Breast epithelium (tissue), 4 donors: Measurements from ENCODE around the gene CD99. TPM values are rescaled to one million over a fixed set of nuclear protein-coding genes. Genes with fewer than 3 reads are reported as not detected.

Experiments
- DNase-seq, 2 donors: peaks; one replicate each; pipeline ENCODE4 v3.0.0-alpha.2; 2019; ENCODE audit warnings: low spot score in 2 of 2
- H3K27ac ChIP-seq, 2 donors: fragments of 200-600 bp; sonication (generic) in 1 of 2; one replicate each; pipeline ENCODE4 v1.5.1; 2016 to 2019; ENCODE audit warnings: mild to moderate bottlenecking in 1 of 2
- H3K27me3 ChIP-seq, 2 donors: fragments of 200-600 bp; sonication (generic) in 1 of 2; one replicate each; pipeline versions ENCODE4 v1.5.1 to v1.6.0; 2017 to 2019; ENCODE audit warnings: control low read depth in 1 of 2, mild to moderate bottlenecking in 1 of 2
- H3K36me3 ChIP-seq: fragments of 200-600 bp; one replicate; pipeline ENCODE4 v1.5.1; 2019
- H3K4me1 ChIP-seq, 2 donors: fragments of 200-600 bp; sonication (generic); one replicate each; pipeline ENCODE4 v1.5.1; 2016 to 2019; ENCODE audit warnings: control low read depth in 1 of 2
- H3K4me3 ChIP-seq, 3 donors: fragments of 200-600 bp; sonication (generic); 1 replicate in 2 of 3; 2 replicates in 1 of 3; pipeline ENCODE4 v1.5.1; 2016 to 2019; ENCODE audit warnings: mild to moderate bottlenecking in 3 of 3, moderate library complexity in 2 of 3
- H3K9me3 ChIP-seq, 2 donors: fragments of 200-600 bp; sonication (generic) in 1 of 2; one replicate each; pipeline ENCODE4 v1.5.1; 2016 to 2019; ENCODE audit warnings: control low read depth in 1 of 2
- POLR2A ChIP-seq: fragments of 450-650 bp; IDR thresholded peaks from one replicate; pipeline ENCODE4 v1.6.1; 2016; ENCODE audit warnings: antibody characterized with exemption, mild to moderate bottlenecking, moderate library complexity
- POLR2AphosphoS5 ChIP-seq, 3 donors: sonication (generic); formaldehyde crosslinking; IDR thresholded peaks; one replicate each; pipeline ENCODE4 v1.6.1; 2017; ENCODE audit warnings: antibody characterized with exemption in 3 of 3
- intact Hi-C: fragments of 100-400 bp; cut with DNase I; formaldehyde crosslinking; loops from one replicate; pipeline ENCODE4 v1.15.1; 2023; ENCODE audit warnings: low total_unique reads
- total RNA-seq, 3 donors: library from RNA; depleted of rRNA; stranded (reverse); fragments of >200 nt; gene quantifications; one replicate each; pipeline ENCODE4 v1.1.0, GENCODE V29; 2016
- TF ChIP-seq, protein P1 (sequence below), 3 donors: fragments of 450-650 bp; IDR thresholded peaks; one replicate each; pipeline ENCODE4 v1.5.1; 2016 to 2017; ENCODE audit warnings: antibody characterized with exemption in 3 of 3, mild to moderate bottlenecking in 3 of 3, moderate library complexity in 3 of 3

The CD99 gene
- total RNA-seq, 3 donors from 2014 or later = 96.3 to 536 (median 142) TPM

DNA sequence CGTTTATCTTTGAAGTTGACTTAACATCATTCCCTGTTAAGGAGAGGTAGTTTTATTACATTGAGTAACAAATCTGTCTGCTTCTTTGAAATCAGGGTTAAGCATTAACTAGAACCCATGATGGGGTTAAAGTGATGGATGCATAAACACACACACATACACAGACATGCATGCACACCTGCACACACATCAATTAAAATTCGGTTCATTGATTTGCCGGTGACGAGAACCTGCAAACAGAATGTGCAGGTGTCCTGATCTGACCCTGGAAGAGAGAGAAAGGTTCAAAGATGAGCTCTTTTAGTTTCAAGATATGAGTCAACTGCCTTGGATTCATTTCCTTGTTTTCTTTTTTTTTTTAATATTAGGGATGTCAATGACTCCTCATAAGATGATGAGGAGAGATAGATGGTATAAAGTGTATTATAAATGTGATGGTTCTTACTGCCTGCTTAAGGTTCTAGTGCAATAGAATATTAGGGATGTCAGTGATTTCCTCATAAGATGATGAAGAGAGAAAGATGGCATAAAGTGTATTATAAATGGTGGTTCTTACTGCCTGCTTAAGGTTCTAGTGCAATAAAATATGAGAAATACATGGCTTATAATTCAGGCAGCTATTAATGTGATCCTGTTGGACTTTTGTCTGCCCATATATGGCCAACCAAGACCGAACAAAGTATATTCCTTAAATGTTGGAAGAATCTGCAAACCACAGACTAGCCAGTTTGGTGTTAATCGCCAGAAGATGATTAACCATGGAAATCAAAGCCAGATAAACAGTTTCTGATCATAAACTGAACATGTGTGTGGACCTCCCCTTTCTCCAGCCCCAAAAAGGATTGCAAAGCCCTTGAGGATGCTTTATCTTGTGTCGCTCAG is 14.1 kb upstream of the CD99 start:
- Histone ChIP-seq H3K27ac (no peak overlapping the region), H3K9me3 (no peaks in the 10 kb centered on the region), H3K4me3 (no peak overlapping the region), H3K4me1 (no peaks in the 10 kb centered on the region), H3K27me3 (no peaks in the 10 kb centered on the region), H3K36me3 (no peaks in the 10 kb centered on the region)
- intact Hi-C loops = no loop called here
- TF ChIP-seq, protein P1, sequence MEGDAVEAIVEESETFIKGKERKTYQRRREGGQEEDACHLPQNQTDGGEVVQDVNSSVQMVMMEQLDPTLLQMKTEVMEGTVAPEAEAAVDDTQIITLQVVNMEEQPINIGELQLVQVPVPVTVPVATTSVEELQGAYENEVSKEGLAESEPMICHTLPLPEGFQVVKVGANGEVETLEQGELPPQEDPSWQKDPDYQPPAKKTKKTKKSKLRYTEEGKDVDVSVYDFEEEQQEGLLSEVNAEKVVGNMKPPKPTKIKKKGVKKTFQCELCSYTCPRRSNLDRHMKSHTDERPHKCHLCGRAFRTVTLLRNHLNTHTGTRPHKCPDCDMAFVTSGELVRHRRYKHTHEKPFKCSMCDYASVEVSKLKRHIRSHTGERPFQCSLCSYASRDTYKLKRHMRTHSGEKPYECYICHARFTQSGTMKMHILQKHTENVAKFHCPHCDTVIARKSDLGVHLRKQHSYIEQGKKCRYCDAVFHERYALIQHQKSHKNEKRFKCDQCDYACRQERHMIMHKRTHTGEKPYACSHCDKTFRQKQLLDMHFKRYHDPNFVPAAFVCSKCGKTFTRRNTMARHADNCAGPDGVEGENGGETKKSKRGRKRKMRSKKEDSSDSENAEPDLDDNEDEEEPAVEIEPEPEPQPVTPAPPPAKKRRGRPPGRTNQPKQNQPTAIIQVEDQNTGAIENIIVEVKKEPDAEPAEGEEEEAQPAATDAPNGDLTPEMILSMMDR (IDR thresholded peaks at IDR 0.05) = no peak
- no peak for TF ChIP-seq POLR2AphosphoS5 (IDR thresholded peaks at IDR 0.05)
- TF ChIP-seq POLR2A = no peak
- no peak for DNase-seq

DNA sequence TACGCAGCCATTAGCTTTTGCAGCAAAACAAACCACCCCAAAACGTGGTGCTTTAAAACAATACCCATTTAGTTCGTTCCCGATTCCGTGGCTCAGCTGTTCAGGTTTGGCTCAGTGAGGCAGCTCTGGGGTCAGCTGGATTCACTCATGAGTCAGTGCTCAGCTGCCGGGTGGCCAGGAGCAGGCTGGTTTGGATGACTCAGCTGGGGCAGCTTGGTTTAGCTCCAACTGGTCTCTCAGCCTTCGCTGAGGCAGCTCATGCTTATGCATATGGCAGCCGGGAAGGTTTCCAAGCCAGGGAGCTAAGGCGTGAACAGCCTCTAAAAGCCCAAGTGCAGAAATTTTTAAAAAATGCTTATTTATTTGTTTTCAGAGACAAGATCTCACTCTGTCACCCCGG is 13.3 kb upstream of the CD99 start:
- Histone ChIP-seq H3K27ac (no peak overlapping the region), H3K27me3 (no peaks in the 10 kb centered on the region)

DNA sequence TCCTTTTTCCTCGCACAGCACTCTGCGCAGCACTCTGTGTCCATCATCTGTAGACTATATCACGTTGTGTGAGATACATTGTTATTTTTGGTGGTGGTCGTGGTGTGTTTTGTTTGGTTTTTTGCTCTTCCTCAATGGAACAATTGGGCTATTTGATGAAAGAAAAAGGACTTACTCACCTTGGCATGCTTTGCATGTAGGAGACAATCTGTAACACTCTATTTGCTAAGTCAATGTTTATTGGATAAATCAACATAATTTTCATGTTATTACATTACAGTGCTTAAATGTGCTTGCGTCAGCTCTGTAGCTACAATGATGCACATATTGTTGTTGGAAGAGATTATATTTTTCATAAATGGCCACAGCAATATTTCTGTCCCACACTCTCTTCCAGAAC is 12.5 kb upstream of the CD99 start:
- intact Hi-C loops = no loop called here
- no peaks in the 10 kb centered on the region for H3K9me3 ChIP-seq
- H3K4me1 ChIP-seq = no peaks in the 10 kb centered on the region
- no peak overlapping the region for H3K27ac ChIP-seq
- no peaks in the 10 kb centered on the region for H3K27me3 ChIP-seq
- H3K36me3 ChIP-seq = no peaks in the 10 kb centered on the region
- no peak for DNase-seq
- no peak overlapping the region for H3K4me3 ChIP-seq
- no peak for TF ChIP-seq POLR2AphosphoS5 (IDR thresholded peaks at IDR 0.05)
- TF ChIP-seq, protein P1 (IDR thresholded peaks at IDR 0.05) = no peak
- no peak for TF ChIP-seq POLR2A

More for the DNA sequence above, 13.3 kb upstream of the CD99 start:
- intact Hi-C loops = no loop called here
- TF ChIP-seq, protein P1 (IDR thresholded peaks at IDR 0.05) = no peak
- TF ChIP-seq POLR2AphosphoS5 (IDR thresholded peaks at IDR 0.05) = peak in 1 of 3 donors; percentile 9
- H3K36me3 ChIP-seq = no peaks in the 10 kb centered on the region
- peak; percentile 32 to 65 for DNase-seq
- H3K4me3 ChIP-seq = no peak overlapping the region
- H3K9me3 ChIP-seq = no peaks in the 10 kb centered on the region
- H3K4me1 ChIP-seq = no peaks in the 10 kb centered on the region

DNA sequence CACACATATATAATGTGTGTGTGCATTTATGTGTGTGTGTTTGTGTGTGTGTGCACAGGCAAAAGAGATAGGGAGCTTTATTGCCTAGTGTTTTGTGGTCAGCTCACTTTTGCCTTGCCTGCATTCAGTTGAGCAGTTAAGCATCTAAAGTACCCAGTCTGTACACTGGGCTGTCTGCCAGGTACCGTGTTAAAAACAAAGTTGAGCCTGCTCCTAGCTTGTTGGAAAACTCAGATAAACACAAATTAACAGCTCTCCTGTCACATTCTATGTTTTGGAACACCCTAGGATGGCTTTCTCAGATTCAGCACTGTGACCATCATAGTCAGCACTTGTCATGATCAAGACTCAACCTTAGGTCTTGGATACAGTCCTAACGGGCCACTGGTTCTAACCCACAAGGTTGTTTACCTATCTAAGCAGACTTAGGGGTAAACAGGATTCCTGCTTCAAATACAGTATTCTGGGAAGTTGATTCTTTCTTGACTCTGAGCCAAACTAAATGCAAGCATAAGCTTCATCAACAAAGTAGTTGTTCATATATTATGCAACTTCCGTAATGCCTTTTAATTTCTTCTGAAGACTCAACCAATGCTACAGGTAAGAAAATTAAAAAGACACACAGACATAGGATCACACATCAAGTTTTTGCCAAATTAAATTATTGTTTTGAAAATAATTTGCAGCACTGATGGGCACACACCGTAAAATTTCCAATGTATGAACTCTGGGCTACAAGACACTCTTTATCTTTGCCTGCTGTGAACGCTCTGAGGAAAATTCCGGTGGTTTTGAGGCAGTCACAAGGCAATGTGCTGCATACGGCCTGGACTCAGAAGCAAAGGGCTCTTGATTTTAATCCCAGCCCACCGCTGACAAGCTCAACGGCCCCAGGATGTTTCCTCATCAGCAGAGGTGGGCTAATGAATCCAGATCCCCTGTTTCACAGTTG is 11.3 kb upstream of the CD99 start:
- H3K4me1 ChIP-seq = no peaks in the 10 kb centered on the region
- H3K27me3 ChIP-seq = no peaks in the 10 kb centered on the region
- peak overlapping the region in 1 of 2 donors; percentile 38 for H3K27ac ChIP-seq
- TF ChIP-seq POLR2AphosphoS5 (IDR thresholded peaks at IDR 0.05) = no peak
- TF ChIP-seq POLR2A = no peak
- TF ChIP-seq, protein P1 (IDR thresholded peaks at IDR 0.05) = no peak
- H3K9me3 ChIP-seq = no peaks in the 10 kb centered on the region
- no peak overlapping the region for H3K4me3 ChIP-seq
- H3K36me3 ChIP-seq = no peaks in the 10 kb centered on the region
- peak in 1 of 2 donors; percentile 60 for DNase-seq
- intact Hi-C loops = no loop called here
